HG03521 (cell line): Measurements from ENCODE around the gene ZBTB4.
"Not testable (repeated sequence)": the region's sequence is repeated elsewhere in the genome, so short reads cannot be mapped to it uniquely, and the experiment has no call there.

ENCODE experiments used
- ATAC-seq: cut with Tn5 transposase; IDR thresholded peaks from one replicate; pipeline ENCODE4 v1.9.1; 2021; ENCODE audit warnings: mild to moderate bottlenecking, moderate library complexity; ENCODE audit not compliant: unreplicated experiment

ZBTB4 gene

DNA sequence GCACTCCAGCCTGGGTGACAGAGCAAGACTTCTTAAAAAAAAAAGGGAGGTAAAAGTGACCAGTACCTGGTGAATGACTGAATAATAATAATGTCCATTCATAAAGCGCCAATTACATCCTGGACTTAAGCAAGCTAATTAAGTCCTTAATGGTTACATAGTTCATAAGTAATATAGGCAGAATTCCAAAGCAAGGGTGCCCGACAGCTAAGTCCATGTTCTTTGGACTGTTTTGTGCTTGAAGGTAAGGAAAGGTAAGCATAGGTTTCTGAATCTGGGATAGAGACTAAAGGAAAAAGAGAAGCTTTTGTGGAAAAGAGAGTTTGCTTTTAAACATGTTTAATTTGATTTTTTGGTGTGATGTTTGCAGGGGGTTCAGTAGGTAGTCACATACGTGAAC is 14.5 kb upstream of the ZBTB4 start:
- ATAC-seq = no peak

DNA sequence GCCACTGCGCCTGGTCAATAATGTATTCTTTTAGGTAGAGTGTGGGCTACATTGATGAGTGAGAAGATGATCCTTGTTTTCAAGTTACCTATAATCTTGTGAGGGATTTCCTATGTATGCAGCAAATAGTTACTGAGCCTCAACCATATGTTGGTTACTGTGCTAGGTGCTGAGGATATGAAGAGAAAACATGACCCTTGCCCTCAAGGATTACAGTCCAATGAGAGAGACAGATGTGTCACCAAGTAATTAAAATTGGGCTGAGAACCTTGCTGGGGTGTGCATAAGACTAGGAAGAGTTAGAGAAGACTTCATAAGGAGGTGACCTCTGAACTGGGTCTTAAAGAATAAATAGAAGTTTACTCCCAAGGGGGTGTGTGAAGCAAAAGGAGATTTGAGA is 12.2 kb upstream of the ZBTB4 start:
- ATAC-seq = no peak

DNA sequence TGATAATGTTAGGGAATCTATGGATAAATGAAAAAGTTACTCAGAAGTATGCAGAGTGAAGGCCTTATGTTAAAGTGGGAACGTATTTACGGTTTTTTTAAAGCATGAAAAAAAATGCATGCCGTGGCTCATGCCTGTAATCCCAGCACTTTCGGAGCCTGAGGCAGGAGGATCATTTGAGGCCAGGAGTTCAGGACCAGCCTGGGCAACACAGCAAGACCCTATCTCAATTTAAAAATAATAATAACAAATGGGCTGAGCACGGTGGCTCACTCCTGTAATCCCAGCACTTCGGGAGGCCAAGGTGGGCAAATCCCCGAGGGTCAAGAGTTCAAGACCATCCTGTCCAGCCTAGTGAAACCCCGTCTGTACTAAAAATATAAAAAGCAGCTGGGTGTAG is 10.7 kb upstream of the ZBTB4 start:
- no peak for ATAC-seq

DNA sequence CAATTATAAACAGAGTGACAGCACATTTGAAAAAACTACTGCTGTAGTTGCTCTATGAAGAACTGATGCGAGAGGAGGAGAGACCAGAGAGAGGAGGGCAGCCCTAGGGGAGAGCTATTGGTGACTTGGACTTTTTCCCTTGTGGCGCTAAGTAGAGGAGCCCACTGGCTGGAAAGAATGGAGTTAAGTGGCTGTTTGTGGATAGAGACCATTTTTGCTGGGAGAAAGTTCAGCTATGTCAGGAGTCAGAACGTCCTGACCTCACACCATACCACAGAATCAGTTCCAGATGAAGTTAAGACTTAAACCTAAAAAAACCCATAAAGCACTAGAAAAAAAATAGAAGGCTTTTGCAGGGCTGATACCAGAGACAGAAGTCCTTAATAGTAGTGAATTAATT is 6.8 kb upstream of the ZBTB4 start:
- no peak for ATAC-seq

DNA sequence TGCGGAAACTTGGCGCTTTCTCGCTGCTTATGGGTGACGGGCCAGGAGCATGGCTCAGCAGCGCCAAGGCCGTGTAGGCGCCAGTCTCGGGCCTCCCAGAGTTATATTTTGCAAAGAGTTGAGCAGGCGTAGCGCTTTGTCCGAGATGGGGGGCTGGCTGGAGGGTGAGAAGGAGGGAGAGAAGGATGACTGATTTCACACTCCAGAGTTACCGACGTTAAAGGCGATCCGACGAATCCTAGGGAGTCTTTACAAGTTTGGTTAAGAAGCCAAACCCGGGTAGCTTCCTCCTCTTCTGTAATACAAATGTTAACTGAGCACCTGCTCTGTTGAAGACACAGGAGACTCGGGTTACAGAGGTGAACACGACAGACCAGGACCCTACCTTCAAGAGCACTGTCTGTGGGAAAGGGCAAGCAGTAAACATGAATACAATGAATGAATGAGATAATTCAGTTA is 5.5 kb upstream of the ZBTB4 start:
- ATAC-seq = no peak

DNA sequence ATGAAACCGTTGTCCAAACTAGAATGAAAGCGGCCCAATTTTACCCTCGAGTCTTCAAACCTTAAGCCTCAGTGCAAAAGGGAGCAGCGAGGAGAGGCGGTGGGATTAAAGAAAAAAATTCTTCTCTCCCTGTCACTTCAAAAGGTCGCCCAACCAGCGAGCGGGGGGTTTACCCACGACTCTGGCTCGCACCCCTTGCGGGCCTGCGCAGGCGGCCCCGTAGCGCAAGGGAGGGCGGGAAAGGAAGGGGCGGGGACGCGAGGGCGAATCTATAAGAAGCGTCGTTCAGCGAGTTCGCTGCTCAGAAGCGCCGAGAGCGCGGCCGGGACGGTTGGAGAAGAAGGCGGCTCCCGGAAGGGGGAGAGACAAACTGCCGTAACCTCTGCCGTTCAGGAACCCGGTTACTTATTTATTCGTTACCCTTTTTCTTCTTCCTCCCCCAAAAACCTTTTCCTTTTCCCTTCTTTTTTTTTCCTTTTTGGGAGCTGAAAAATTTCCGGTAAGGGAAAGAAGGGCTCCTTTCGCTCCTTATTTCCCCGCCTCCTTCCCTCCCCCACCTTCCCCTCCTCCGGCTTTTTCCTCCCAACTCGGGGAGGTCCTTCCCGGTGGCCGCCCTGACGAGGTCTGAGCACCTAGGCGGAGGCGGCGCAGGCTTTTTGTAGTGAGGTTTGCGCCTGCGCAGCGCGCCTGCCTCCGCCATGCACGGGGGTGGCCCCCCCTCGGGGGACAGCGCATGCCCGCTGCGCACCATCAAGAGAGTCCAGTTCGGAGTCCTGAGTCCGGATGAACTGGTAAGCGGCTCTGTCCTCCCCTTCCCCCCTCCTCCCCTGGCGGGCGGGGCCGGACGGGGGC is 4.9 kb upstream of the ZBTB4 start, which contains the start of gene POLR2A:
Gene POLR2A, plus strand, starts transcription at position 300 of the 852 bp plus-strand sequence.
- ATAC-seq = peak; percentile 60

DNA sequence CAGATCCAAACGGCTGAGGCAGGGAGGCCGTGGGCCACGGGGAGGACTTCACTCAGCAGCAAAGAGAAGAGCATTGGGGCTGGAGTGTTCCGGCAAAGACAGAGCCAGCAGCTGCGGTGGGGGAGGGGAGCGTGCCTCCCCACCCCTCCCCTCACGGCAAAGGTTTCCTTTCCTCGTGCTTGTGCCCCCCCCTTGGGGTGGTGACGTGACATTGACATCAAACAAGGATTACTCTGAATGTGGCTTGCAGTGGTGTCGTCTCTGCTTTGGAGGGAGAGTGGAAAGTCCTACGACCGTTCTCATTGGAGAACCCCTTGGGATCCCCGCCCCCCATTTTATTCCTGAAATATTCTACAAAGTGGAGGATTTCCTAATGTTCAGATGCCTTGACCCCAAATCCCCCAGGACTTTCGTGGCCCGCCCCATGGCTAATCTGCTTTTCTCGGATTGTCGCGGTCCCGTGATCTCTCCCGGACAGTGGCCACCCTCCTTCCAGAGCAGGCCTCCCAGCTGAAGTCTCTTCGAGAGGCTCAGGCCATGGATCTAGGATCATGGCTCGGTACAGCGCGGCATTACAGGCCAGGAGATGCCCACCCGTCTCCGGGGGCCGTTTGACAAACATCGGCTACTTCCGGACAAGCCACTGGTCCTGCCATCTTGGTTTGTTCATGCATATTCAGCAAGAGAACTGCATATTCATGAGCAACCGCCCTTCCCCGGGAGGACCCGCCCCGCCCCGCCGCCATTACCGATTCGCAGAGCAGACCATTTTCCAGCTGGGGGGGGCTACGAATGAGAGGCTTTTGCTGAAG is 4.0 kb upstream of the ZBTB4 start:
- ATAC-seq = peak; percentile 28

DNA sequence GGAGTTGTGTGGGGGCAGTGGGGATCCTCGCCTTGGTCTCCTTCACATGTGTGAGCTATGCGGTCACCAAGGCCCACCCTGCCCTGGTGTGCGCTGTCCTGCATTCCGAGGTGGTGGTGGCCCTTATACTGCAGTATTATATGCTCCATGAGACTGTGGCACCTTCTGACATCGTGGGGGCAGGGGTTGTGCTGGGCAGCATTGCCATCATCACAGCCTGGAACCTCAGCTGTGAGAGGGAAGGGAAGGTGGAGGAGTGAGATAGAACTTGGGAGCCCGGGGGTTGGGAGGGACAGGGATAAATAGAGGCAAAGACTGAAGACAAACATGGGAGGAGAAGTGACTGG is 3.3 kb upstream of the ZBTB4 start:
- ATAC-seq = not testable (repeated sequence)

DNA sequence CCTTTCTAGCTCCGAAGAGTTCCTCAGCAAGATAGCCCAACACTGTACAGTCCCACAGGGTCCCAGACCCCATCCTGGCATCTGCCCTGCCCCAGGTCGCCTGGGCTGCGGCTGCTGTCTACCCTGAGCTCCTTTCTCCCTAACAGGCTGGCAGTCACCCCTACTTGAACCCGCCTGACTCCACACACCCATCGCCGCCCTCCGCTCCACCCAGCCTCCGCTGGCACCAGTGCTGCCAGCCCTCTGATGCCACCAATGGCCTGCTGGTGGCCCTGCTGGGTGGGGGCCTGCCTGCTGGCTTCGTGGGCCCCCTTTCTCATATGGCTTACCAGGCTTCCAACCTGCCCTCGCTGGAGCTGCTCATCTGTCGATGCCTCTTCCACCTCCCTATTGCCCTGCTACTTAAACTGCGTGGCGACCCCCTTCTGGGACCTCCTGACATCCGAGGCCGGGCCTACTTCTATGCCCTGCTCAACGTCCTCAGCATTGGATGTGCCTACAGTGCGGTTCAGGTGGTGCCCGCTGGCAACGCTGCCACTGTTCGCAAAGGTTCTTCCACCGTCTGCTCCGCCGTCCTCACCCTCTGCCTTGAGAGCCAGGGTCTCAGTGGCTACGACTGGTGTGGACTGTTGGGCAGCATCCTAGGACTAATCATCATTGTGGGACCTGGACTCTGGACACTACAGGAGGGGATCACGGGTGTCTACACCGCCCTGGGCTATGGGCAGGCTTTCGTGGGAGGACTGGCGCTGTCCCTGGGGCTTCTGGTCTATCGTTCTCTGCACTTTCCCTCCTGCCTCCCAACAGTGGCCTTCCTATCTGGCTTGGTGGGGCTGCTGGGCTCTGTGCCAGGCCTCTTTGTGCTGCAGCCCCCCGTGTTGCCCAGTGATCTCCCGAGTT is 2.7 kb upstream of the ZBTB4 start:
- ATAC-seq = not testable (repeated sequence)

DNA sequence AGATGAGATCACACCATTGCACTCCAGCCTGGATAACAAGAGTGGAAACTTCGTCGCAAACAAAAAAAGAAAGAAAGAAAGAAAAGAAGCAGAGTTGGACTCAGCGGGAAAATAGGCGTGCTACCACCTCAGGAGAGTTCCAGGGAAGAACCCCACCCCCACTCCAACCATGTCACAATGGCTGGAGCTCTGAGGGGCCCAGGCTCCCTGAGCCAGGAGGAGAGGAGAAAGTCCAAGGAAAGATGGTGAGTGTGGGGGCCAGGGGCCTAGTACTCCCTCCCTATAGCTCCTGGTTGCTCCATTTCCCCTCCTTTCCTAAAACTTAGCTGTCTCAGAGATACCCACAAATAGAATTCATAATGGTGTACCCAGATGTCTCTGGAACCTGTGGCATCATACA is 1.8 kb upstream of the ZBTB4 start, which contains the start of gene SLC35G6:
Gene SLC35G6, plus strand, starts transcription at position 172 of the 400 bp plus-strand sequence. Its CDS starts 71 bp downstream, at position 243.
- not testable (repeated sequence) for ATAC-seq

DNA sequence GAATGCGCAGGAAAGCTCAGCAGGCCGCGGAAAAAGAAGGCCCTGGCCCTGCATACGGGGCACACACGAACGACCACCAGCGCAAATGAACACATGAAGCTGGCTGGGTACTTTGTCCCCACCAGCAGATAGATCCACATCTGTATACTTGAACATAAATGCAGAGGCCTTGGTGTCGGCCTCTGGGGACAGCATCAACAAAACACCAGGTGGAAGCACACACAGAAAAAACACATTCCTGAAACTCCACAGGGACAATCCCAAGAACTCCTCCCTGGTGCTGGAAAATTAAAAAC is 606 bp upstream of the ZBTB4 start:
- ATAC-seq = no peak

DNA sequence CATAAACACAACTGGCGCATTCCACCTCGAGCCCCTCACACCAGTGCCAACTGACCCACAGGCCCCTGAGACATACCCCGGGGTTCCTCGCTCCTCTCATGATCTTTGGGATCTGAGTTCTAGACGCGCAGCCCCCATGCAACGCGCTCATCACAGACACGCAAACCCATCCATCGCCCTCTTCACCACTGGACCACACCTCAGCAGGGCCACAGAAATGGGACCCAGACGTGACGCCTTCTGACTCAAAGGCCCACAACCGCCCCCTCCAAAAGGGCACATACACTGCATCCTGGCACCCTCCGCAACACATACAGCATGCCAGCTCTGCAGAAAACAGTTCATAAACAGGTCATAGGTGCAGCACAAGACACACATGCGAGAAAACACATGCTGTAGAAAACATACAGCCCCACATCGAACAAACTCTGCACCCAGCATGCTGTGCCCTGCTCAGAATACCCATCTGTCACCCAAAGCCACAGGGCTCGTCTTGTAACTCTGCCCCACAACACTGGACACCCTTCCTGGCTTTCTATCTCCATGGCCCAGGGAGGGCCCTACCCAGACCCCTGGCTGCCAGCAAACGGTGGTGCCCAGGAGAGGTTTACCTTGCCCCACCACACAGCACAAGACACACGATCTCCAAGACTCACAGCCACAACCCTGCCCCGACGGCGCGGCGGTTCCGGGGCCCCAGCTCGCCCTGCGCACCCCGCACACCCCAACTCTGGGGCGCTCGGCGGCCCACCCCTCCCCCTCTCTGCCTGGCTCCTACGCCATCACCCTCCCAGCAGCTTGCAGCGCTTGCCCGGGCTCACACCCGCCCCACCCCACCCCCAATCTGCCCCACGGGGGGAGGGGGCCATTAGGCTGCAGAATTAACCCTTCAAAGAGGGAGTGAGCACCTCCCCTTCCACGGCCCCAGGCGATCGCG is 887 bp downstream of the ZBTB4 start:
- ATAC-seq = no peak

DNA sequence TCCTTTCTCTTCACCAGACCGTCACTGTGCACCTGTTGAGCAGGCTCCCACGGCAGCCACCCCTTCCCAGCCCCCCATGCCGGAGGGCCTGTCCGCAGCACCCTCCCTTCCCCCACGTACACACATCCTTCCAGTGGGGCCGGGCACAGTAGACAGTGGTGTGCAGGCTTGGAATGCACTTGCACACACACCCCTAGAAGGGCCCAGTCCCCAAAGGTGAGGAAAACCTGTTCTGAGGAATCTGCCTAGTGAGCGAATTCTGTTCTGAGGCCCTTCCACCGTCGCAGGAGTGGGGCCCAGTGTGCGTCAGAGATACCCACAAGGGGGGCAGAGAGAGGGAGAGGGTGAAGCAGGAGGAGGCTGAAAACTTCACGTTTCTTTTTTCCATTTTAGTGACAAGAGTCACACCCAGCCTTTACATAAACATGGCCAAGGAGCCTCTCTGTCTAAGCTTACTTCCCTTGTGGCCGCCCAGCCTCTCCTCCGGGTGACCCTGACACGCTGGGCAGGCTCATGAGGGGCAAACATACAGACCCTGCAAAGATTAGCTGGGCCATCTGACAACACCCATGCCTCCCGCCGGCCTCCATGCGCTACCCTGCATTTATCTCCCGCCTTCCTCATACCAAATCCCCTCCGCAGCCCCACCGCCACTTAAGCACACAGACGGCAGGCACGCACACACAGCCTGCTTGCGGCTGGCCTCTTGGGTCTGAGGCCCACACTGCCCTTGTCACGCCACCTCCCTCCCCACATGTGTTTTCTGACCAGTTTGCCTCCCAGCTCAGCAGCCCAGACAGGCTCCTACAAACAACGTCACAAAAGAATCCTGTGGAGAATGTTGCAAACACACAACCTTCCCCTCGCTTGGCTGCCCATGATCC is 1.8 kb downstream of the ZBTB4 start:
- no peak for ATAC-seq

DNA sequence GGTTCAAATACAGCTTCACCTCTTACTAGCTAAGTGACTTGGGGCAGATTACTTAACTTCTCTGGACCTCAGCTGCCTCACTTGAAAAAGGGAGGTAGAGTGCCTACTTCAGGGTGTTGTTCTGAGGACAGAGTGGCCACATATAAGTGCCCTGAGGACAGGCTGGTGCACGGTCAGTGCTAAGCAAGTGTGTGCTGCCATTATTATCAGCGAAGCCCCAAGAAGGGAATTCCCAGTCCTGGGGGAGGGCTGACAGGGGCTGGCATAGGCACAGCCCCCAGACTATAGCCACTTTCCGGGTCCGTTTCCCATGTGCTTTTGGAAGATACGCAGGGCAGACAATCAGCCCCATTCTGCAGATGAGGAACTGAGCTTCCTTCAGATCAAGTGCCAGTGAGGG is 2.5 kb downstream of the ZBTB4 start:
- no peak for ATAC-seq

DNA sequence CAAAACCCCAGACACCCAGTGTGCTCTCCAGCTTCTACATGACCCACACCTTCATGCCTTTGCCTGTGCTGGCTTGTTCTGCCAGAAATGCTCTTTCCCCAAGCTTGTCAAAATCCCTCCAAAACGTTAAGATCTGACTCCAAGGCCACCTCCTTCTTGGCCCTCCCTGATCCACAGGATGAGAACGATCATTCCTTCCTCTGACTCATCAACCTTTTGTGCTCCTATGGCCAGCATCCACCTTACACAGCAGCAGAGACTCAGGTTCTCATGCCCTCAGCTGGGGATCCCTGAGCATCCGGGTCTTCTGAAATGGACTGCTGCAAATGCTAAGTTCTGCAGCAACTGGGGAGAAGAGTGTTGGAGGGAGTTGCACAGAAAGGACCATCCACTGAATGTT is 2.9 kb downstream of the ZBTB4 start:
- ATAC-seq = no peak

DNA sequence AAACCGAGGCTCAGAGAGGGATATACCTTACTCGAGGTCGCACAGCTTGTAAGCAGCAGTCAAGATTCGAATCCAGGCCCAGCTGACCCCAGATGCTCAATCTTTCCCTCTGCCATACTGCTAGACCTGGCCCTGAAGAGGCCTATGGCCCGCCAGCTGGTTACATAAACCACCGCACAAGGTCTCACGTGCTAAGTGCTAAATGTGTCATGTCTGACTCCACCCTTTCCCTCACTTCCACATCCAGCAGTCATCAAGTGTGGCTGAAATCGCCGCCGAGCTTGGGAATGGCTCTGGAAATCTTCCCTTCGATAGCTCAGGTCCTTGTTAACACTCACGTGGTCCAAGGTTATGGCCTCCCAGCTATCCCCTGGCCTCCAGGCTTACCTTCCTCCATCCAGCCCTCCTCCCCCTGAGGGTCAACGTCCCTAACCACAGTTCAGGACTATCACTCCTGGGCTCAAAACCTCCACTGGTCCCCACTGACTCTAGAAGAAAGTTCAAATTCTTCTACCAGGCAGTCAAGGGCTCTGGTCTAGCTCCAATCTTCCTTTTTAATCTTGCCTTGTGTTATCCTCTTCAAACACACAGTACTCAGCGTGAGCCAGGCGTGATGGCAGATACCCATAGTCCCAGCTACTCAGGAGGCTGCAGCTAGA is 3.5 kb downstream of the ZBTB4 start:
- ATAC-seq = no peak

DNA sequence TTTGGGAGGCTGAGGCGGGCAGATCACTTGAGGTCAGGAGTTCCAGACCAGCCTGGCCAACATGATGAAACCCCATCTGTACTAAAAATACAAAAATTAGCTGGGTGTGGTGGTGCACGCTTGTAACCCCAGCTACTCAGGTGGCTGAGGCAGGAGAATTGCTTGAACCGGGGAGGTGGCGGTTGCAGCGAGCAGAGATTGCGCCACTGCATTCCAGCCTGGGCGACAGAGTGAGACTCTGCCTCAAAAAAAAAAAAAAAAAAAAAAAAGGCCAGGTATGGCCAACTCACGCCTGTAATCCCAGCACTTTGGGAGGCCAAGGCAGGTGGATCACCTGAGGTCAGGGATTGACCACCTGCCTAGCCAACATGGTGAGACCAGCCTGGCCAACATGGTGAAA is 4.7 kb downstream of the ZBTB4 start:
- not testable (repeated sequence) for ATAC-seq

DNA sequence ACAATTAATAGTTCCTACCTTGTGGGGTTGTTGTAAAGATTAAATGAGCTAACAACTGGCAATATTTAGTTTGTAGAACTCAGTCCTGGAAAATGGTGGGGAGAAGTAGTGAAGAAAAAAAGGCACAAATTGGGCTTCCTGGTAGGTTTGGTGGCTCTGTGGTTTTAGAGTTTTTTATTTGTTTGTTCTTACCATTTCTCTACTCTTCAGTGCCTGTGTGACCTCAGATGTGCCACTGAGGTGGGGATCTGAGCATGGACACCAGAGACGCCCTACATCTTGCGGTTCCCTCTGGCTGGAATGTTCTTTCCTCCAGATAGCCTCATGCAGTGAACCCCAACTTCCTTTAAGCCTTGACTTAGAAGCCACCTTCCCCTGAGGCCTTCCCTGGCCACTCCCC is 7.7 kb downstream of the ZBTB4 start:
- ATAC-seq = no peak
